ENCODE measurements around the gene ZNF804A.
"Not testable (repeated sequence)": the region's sequence is repeated elsewhere in the genome, so short reads cannot be mapped to it uniquely, and the experiment has no call there.

Gene ZNF804A

GRCh38 chr2:184834699-184835397 is 236.5 kb downstream of the ZNF804A start:
- no peak for DNase-seq (ENCODE audit: low read depth)

- DNase-seq (ENCODE audit: low read depth) = no peak
Measured at GRCh38 chr2:184835398-184835715, 237.0 kb downstream of the ZNF804A start.

- DNase-seq (ENCODE audit: low read depth) = no peak
Measured at GRCh38 chr2:184847331-184847730, 249.0 kb downstream of the ZNF804A start.

- no peak for DNase-seq (ENCODE audit: low read depth)
Measured at GRCh38 chr2:184849516-184849915, 251.2 kb downstream of the ZNF804A start.

GRCh38 chr2:184851576-184851975 is 253.2 kb downstream of the ZNF804A start:
- DNase-seq (ENCODE audit: low read depth) = no peak

- DNase-seq (ENCODE audit: low read depth) = no peak
Measured at GRCh38 chr2:184859187-184859586, 260.9 kb downstream of the ZNF804A start.

- DNase-seq (ENCODE audit: low read depth) = no peak
Measured at GRCh38 chr2:184860744-184861143, 262.4 kb downstream of the ZNF804A start.

GRCh38 chr2:184875212-184875611 is 276.9 kb downstream of the ZNF804A start:
- no peak for DNase-seq (ENCODE audit: low read depth)

- DNase-seq (ENCODE audit: low read depth) = peak; percentile 3
Measured at GRCh38 chr2:184875911-184876310, 277.6 kb downstream of the ZNF804A start.

- no peak for DNase-seq (ENCODE audit: low read depth)
Measured at GRCh38 chr2:184877909-184878308, 279.6 kb downstream of the ZNF804A start.

- DNase-seq (ENCODE audit: low read depth) = no peak
Measured at GRCh38 chr2:184879671-184880070, 281.3 kb downstream of the ZNF804A start.

GRCh38 chr2:184886585-184886984 is 288.3 kb downstream of the ZNF804A start:
- DNase-seq (ENCODE audit: low read depth) = not testable (repeated sequence)

- no peak for DNase-seq (ENCODE audit: low read depth)
Measured at GRCh38 chr2:184890311-184890710, 292.0 kb downstream of the ZNF804A start.

GRCh38 chr2:184904991-184905390 is 306.7 kb downstream of the ZNF804A start:
- no peak for DNase-seq (ENCODE audit: low read depth)

GRCh38 chr2:184906160-184906559 is 307.8 kb downstream of the ZNF804A start:
- no peak for DNase-seq (ENCODE audit: low read depth)

- DNase-seq (ENCODE audit: low read depth) = no peak
Measured at GRCh38 chr2:184906709-184907108, 308.4 kb downstream of the ZNF804A start.

GRCh38 chr2:184908966-184909365 is 310.6 kb downstream of the ZNF804A start:
- no peak for DNase-seq (ENCODE audit: low read depth)

- DNase-seq (ENCODE audit: low read depth) = no peak
Measured at GRCh38 chr2:184920451-184920965, 322.2 kb downstream of the ZNF804A start.

- DNase-seq (ENCODE audit: low read depth) = no peak
Measured at GRCh38 chr2:184921676-184922075, 323.3 kb downstream of the ZNF804A start.

GRCh38 chr2:184923751-184924150 is 325.4 kb downstream of the ZNF804A start:
- no peak for DNase-seq (ENCODE audit: low read depth)

- no peak for DNase-seq (ENCODE audit: low read depth)
Measured at GRCh38 chr2:184927040-184927439, 328.7 kb downstream of the ZNF804A start.

- no peak for DNase-seq (ENCODE audit: low read depth)
Measured at GRCh38 chr2:184936761-184937160, 338.4 kb downstream of the ZNF804A start.

- DNase-seq (ENCODE audit: low read depth) = no peak
Measured at GRCh38 chr2:184938221-184938985, 340.1 kb downstream of the ZNF804A start.

All from fibroblast of gingiva (primary cell).